Central memory CD4-positive, alpha-beta T cell (primary cell): Measurements from ENCODE around the gene SSR3.
"Not testable (repeated sequence)": the region's sequence is repeated elsewhere in the genome, so short reads cannot be mapped to it uniquely, and the experiment has no call there.

Source experiments
- DNase-seq: peaks from one replicate; pipeline ENCODE4 v3.0.0; 2022

Gene SSR3

GRCh38 chr3:156575641-156576040 lies 20.7 kb upstream of the SSR3 start:
- DNase-seq = no peak

- DNase-seq = not testable (repeated sequence)
These were observed 15.0 kb upstream of the SSR3 start for GRCh38 chr3:156569881-156570280.

GRCh38 chr3:156569016-156569415 lies 14.1 kb upstream of the SSR3 start:
- not testable (repeated sequence) for DNase-seq

- DNase-seq = no peak
These were observed 9.2 kb upstream of the SSR3 start for GRCh38 chr3:156563900-156564682.

- DNase-seq = not testable (repeated sequence)
These were observed 7.6 kb upstream of the SSR3 start for GRCh38 chr3:156562486-156562885.

GRCh38 chr3:156561533-156561932 lies 6.6 kb upstream of the SSR3 start:
- no peak for DNase-seq

- DNase-seq = no peak
These were observed 4.4 kb upstream of the SSR3 start for GRCh38 chr3:156559321-156559720.

GRCh38 chr3:156558389-156558788 lies 3.5 kb upstream of the SSR3 start:
- no peak for DNase-seq

GRCh38 chr3:156554515-156554841 lies 439 bp downstream of the SSR3 start:
- no peak for DNase-seq

- no peak for DNase-seq
These were observed 1.1 kb downstream of the SSR3 start for GRCh38 chr3:156553705-156554356.

GRCh38 chr3:156552973-156553372 lies 1.9 kb downstream of the SSR3 start:
- no peak for DNase-seq

- DNase-seq = no peak
These were observed 3.2 kb downstream of the SSR3 start for GRCh38 chr3:156551746-156552145.

GRCh38 chr3:156551261-156551660 lies 3.7 kb downstream of the SSR3 start:
- no peak for DNase-seq

GRCh38 chr3:156548902-156549301 lies 6.0 kb downstream of the SSR3 start:
- DNase-seq = no peak

GRCh38 chr3:156548041-156548687 lies 6.8 kb downstream of the SSR3 start:
- DNase-seq = no peak

GRCh38 chr3:156547637-156548036 lies 7.3 kb downstream of the SSR3 start:
- no peak for DNase-seq

GRCh38 chr3:156543043-156543555 lies 11.8 kb downstream of the SSR3 start:
- no peak for DNase-seq

- no peak for DNase-seq
These were observed 12.5 kb downstream of the SSR3 start for GRCh38 chr3:156542101-156543042.

- no peak for DNase-seq
These were observed 15.1 kb downstream of the SSR3 start for GRCh38 chr3:156539802-156540201.

- no peak for DNase-seq
These were observed 15.9 kb downstream of the SSR3 start for GRCh38 chr3:156539051-156539450.

GRCh38 chr3:156536524-156537316 lies 18.2 kb downstream of the SSR3 start:
- DNase-seq = no peak

- DNase-seq = no peak
These were observed 19.1 kb downstream of the SSR3 start for GRCh38 chr3:156535798-156536197.
